Measurements from ENCODE around the gene KPNA6.

- TF ChIP-seq POLR2A (IDR thresholded peaks at IDR 0.05) (no peak), CTCF (IDR thresholded peaks at IDR 0.05) (no peak)
Observed at GRCh38 chr1:32105338-32105737, 2.5 kb upstream of the KPNA6 start.
